Sigmoid colon (tissue), 4 donors: Measurements from ENCODE around the gene RBPJ.

Experiments used
- POLR2AphosphoS5 ChIP-seq, 4 donors: sonication (generic); formaldehyde crosslinking; IDR thresholded peaks; one replicate each; pipeline ENCODE4 v1.6.1; 2017; ENCODE audit warnings: antibody characterized with exemption in 4 of 4
- TF ChIP-seq, protein P1 (sequence below), 4 experiments: fragments of 450-650 bp in 3 of 4; fragments of 200-600 bp in 1 of 4; IDR thresholded peaks; one replicate each; pipeline ENCODE4 v1.5.1; 2016 to 2019; ENCODE audit warnings: antibody characterized with exemption in 4 of 4, mild to moderate bottlenecking in 3 of 4, moderate library complexity in 2 of 4

DNA sequence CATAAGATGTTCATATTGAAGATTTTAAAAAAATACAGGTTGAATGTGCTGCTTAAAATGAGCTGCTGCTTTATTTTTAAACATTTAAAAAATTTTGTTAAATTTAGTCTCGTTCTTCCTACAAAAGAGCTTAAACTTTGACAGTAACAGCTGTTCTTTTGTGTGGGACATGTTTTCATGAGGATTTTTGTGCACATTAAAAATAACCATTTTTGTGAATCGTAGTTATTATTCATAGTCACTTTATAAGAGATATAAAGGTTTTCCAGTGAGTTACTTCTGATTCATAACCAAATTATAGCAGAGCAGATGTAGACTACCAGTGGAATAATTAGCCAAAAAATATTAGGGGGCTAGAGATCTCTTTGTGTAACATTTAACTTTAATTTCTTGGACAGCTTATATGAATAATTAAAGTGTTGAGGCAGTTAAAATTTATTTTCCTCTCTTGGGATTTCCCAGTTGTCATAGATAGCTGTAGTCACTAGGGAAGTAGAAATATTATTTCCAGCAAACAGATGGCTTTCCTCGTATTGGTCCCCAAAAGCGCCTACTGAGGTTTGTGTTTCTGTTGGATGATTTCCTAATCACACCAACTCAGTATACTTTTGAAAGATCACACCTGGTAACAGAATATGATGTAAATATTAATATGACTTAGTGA, 24.2 kb downstream of the RBPJ start:
- TF ChIP-seq, protein P1, sequence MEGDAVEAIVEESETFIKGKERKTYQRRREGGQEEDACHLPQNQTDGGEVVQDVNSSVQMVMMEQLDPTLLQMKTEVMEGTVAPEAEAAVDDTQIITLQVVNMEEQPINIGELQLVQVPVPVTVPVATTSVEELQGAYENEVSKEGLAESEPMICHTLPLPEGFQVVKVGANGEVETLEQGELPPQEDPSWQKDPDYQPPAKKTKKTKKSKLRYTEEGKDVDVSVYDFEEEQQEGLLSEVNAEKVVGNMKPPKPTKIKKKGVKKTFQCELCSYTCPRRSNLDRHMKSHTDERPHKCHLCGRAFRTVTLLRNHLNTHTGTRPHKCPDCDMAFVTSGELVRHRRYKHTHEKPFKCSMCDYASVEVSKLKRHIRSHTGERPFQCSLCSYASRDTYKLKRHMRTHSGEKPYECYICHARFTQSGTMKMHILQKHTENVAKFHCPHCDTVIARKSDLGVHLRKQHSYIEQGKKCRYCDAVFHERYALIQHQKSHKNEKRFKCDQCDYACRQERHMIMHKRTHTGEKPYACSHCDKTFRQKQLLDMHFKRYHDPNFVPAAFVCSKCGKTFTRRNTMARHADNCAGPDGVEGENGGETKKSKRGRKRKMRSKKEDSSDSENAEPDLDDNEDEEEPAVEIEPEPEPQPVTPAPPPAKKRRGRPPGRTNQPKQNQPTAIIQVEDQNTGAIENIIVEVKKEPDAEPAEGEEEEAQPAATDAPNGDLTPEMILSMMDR (IDR thresholded peaks at IDR 0.05) = no peak
- TF ChIP-seq POLR2AphosphoS5 (IDR thresholded peaks at IDR 0.05) = no peak
